PC-9 (cell line): Measurements from ENCODE around the gene ALKBH4. TPM values are rescaled to one million over a fixed set of nuclear protein-coding genes. Genes with fewer than 3 reads are reported as not detected.

ENCODE experiments used
- BruUV-seq: library from RNA; stranded (reverse); fragments of 400-500 nt; replicated peaks from 2 replicates; lab custom pipeline; 2021; lab: Mats Ljungman, UMichigan
- CTCF ChIA-PET: fragments of 300-600 bp; sonication (Branson Sonifier 250); formaldehyde crosslinking; loops from one replicate; lab custom pipeline; 2022; ENCODE audit warnings: antibody characterized with exemption; lab: Charles Lee
- POLR2A ChIA-PET: fragments of 300-600 bp; sonication (Branson Sonifier 250); formaldehyde crosslinking; loops from one replicate; lab custom pipeline; 2022; ENCODE audit warnings: antibody characterized with exemption; ENCODE audit not compliant: unreplicated experiment; lab: Charles Lee
- DNase-seq, 2 experiments: peaks; one replicate each; pipeline versions ENCODE4 v3.0.0 to v3.0.0-alpha.2; 2015 to 2022; ENCODE audit warnings: mixed read lengths in 1 of 2
- H2AFZ ChIP-seq: fragments of 200-600 bp; sonication (generic); 2 replicates; pipeline ENCODE4 v1.8.1; 2017; ENCODE audit warnings: antibody characterized with exemption
- H3F3A ChIP-seq: fragments of 200-600 bp; sonication (generic); 2 replicates; pipeline ENCODE4 v1.8.1; 2017; ENCODE audit warnings: antibody characterized with exemption, mild to moderate bottlenecking, low read depth; ENCODE audit not compliant: insufficient read depth
- H3K27ac ChIP-seq: fragments of 200-600 bp; sonication (generic); 2 replicates; pipeline ENCODE4 v1.6.1; 2016; ENCODE audit warnings: mixed run types
- H3K27me3 ChIP-seq: fragments of 200-600 bp; sonication (generic); 2 replicates; pipeline ENCODE4 v1.6.1; 2016; ENCODE audit warnings: low read depth, mixed run types; ENCODE audit not compliant: insufficient read depth
- H3K36me3 ChIP-seq: fragments of 200-600 bp; sonication (generic); 2 replicates; pipeline ENCODE4 v1.6.1; 2016; ENCODE audit warnings: low read depth, mixed run types
- H3K4me1 ChIP-seq: fragments of 200-600 bp; sonication (generic); replicated peaks from 2 replicates; pipeline ENCODE4 v1.6.1; 2016; ENCODE audit warnings: mixed run types; ENCODE audit not compliant: insufficient read depth
- H3K4me2 ChIP-seq: fragments of 200-600 bp; sonication (generic); 2 replicates; pipeline ENCODE4 v1.6.1; 2017; ENCODE audit warnings: mixed run types
- H3K4me3 ChIP-seq: fragments of 200-600 bp; sonication (generic); 2 replicates; pipeline ENCODE4 v1.6.1; 2016; ENCODE audit warnings: mixed run types
- H3K79me2 ChIP-seq: fragments of 200-600 bp; sonication (generic); 2 replicates; pipeline ENCODE4 v1.6.1; 2017; ENCODE audit warnings: low read depth, mixed run types
- H3K9me2 ChIP-seq: fragments of 200-600 bp; sonication (generic); 2 replicates; pipeline ENCODE4 v1.8.1; 2017; ENCODE audit warnings: mild to moderate bottlenecking; ENCODE audit not compliant: insufficient read depth
- H3K9me3 ChIP-seq: fragments of 200-600 bp; sonication (generic); 2 replicates; pipeline ENCODE4 v1.8.1; 2016; ENCODE audit warnings: low read depth; ENCODE audit not compliant: insufficient read depth
- H4K20me1 ChIP-seq: fragments of 200-600 bp; sonication (generic); 2 replicates; pipeline ENCODE4 v1.8.1; 2017; ENCODE audit not compliant: insufficient read depth
- EZH2 ChIP-seq: fragments of 200-600 bp; sonication (generic); IDR thresholded peaks from 2 replicates; pipeline ENCODE4 v1.8.0; 2017; ENCODE audit warnings: antibody characterized with exemption, low read depth
- intact Hi-C: fragments of 100-400 bp; cut with micrococcal nuclease; formaldehyde crosslinking; loops from one replicate; pipeline ENCODE4 v1.10.0; 2022; ENCODE audit not compliant: unreplicated experiment
- total RNA-seq: library from RNA; stranded (reverse); gene quantifications from 2 replicates; pipeline ENCODE4 v1.2.3, GENCODE V29; 2021
- TF ChIP-seq, protein P1 (sequence below): fragments of 200-600 bp; sonication (generic); conservative IDR thresholded peaks from 2 replicates; pipeline ENCODE4 v1.6.1; 2017; ENCODE audit warnings: mixed run types, antibody characterized with exemption, mild to moderate bottlenecking, moderate library complexity

ALKBH4 gene
- total RNA-seq, 1 experiment from 2014 or later, result 10.9 TPM

DNA sequence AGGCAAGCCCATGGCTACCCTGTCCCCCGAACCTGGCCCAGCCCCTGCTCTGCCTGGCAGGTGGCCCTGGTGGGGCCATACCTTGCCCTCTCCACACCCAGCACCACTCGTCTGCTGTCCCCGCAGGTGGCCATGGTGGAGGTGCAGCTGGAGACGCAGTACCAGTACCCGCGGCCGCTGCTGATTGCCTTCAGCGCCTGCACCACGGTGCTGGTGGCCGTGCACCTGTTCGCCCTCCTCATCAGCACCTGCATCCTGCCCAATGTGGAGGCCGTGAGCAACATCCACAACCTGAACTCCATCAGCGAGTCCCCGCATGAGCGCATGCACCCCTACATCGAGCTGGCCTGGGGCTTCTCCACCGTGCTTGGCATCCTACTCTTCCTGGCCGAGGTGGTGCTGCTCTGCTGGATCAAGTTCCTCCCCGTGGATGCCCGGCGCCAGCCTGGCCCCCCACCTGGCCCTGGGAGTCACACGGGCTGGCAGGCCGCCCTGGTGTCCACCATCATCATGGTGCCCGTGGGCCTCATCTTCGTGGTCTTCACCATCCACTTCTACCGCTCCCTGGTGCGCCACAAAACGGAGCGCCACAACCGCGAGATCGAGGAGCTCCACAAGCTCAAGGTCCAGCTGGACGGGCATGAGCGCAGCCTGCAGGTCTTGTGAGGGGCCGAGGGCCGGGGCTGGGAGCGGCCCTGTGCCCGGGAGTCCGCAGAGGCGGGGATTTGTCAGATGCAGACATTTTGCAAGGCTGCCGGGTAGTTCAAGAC lies 18.1 kb downstream of the ALKBH4 start:
- intact Hi-C loops, result no loop called here
- Histone ChIP-seq H2AFZ (no peak overlapping the region), H4K20me1 (no peaks in the 10 kb centered on the region), H3F3A (no peaks in the 10 kb centered on the region), H3K36me3 (no peaks in the 10 kb centered on the region), H3K9me2 (no peaks in the 10 kb centered on the region), H3K4me3 (no peak overlapping the region), H3K27ac (no peak overlapping the region), H3K4me2 (no peak overlapping the region), H3K27me3 (no peaks in the 10 kb centered on the region), H3K4me1 (no peaks in the 10 kb centered on the region), H3K9me3 (no peaks in the 10 kb centered on the region), H3K79me2 (no peaks in the 10 kb centered on the region)
- DNase-seq, result no peak
- TF ChIP-seq EZH2, result no peak
- TF ChIP-seq, protein P1, sequence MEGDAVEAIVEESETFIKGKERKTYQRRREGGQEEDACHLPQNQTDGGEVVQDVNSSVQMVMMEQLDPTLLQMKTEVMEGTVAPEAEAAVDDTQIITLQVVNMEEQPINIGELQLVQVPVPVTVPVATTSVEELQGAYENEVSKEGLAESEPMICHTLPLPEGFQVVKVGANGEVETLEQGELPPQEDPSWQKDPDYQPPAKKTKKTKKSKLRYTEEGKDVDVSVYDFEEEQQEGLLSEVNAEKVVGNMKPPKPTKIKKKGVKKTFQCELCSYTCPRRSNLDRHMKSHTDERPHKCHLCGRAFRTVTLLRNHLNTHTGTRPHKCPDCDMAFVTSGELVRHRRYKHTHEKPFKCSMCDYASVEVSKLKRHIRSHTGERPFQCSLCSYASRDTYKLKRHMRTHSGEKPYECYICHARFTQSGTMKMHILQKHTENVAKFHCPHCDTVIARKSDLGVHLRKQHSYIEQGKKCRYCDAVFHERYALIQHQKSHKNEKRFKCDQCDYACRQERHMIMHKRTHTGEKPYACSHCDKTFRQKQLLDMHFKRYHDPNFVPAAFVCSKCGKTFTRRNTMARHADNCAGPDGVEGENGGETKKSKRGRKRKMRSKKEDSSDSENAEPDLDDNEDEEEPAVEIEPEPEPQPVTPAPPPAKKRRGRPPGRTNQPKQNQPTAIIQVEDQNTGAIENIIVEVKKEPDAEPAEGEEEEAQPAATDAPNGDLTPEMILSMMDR, result no peak
- POLR2A ChIA-PET, result no interaction called here
- no TSS peak for BruUV-seq
- CTCF ChIA-PET, result no interaction called here

DNA sequence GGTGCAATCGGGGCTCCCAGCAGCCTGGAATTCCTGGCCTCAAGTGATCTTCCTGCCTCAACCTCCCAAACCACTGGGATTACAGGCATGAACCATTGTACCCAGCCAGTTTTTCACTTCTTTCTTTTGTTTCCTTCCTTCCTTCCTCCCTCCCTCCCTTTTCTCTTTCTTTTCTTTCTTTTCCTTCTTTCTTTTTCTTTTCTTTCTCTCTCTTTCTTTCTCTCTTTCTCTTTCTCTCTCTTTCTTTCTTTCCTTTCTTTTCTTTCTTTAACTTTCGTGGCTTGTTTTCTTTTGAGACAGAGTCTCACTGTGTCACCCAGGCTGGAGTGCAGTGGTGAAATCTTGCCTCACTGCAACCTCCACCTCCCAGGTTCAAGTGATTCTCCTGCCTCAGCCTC lies 19.0 kb downstream of the ALKBH4 start:
- H3K79me2 ChIP-seq, result no peaks in the 10 kb centered on the region
- H3K27me3 ChIP-seq, result no peaks in the 10 kb centered on the region
- H3K4me1 ChIP-seq, result peaks cover 3% of the 10 kb centered on the region
- ChIA-PET CTCF (no interaction called here), POLR2A (no interaction called here)
- no peaks in the 10 kb centered on the region for H3K9me3 ChIP-seq
- H4K20me1 ChIP-seq, result no peaks in the 10 kb centered on the region; the same call in 1 of the 2 replicates
- H3K36me3 ChIP-seq, result no peaks in the 10 kb centered on the region
- H3K4me3 ChIP-seq, result no peak overlapping the region
- intact Hi-C loops, result no loop called here
- BruUV-seq, result no TSS peak
- no peaks in the 10 kb centered on the region for H3K9me2 ChIP-seq
- peaks cover 3% of the 10 kb centered on the region; the same call in 1 of the 2 replicates for H3F3A ChIP-seq
- TF ChIP-seq EZH2, result no peak
- TF ChIP-seq, protein P1, result no peak
- H2AFZ ChIP-seq, result no peak overlapping the region
- no peak overlapping the region for H3K27ac ChIP-seq
- H3K4me2 ChIP-seq, result no peak overlapping the region
- no peak for DNase-seq

DNA sequence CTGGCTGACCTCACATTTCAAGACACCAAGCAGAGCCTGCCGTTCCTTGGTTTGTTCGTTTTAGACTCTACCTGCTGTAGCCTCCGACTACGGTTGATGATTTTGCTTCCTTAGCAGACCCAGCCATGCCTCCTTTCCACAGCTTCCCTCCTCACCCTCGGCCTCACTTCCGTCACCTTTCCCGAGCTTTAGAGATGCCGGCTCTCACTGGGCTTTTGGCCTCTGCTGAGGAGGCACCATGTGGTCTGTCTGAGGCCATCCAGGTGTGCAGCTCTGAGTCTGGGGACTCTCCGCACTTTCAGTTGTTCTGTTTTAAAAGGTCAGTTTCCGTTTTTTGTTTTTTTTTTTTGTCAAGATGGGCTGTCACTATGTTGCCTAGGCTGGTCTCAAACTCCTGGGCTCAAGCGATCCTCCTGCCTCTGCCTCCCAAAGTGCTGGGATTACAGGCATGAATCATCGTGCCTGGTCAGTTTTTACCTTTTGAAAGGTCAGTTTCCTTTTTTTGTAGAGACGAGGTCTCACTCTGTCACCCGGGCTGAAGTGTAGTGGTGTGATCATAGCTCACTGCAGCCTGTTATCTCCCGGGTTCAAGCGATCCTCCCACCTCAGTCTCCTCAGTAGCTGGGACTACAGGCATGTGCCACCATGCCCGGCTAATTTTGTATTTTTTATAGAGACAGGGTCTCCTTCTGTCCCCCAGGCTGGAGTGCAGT lies 19.5 kb downstream of the ALKBH4 start:
- no peak overlapping the region for H3K4me2 ChIP-seq
- POLR2A ChIA-PET, result no interaction called here

More for the DNA sequence above, 19.5 kb downstream of the ALKBH4 start:
- Histone ChIP-seq H3K27ac (no peak overlapping the region), H3K27me3 (no peaks in the 10 kb centered on the region), H3F3A (peaks cover 9% of the 10 kb centered on the region; the same call in 1 of the 2 replicates), H3K9me3 (no peaks in the 10 kb centered on the region), H3K79me2 (no peaks in the 10 kb centered on the region), H3K4me3 (no peak overlapping the region), H4K20me1 (no peaks in the 10 kb centered on the region; the same call in 1 of the 2 replicates), H3K9me2 (no peaks in the 10 kb centered on the region), H2AFZ (no peak overlapping the region), H3K4me1 (peaks cover 8% of the 10 kb centered on the region), H3K36me3 (no peaks in the 10 kb centered on the region)
- intact Hi-C loops, result no loop called here
- no TSS peak for BruUV-seq
- no peak for TF ChIP-seq EZH2
- TF ChIP-seq, protein P1, result no peak
- CTCF ChIA-PET, result no interaction called here
- no peak for DNase-seq
